Measurements from ENCODE around the gene BPTF.
"Not testable (repeated sequence)": the region's sequence is repeated elsewhere in the genome, so short reads cannot be mapped to it uniquely, and the experiment has no call there.

Gene BPTF

GRCh38 chr17:68004201-68004600 is 178.9 kb downstream of the BPTF start:
- DNase-seq (ENCODE audit: low read depth, low spot score): no peak

DNA sequence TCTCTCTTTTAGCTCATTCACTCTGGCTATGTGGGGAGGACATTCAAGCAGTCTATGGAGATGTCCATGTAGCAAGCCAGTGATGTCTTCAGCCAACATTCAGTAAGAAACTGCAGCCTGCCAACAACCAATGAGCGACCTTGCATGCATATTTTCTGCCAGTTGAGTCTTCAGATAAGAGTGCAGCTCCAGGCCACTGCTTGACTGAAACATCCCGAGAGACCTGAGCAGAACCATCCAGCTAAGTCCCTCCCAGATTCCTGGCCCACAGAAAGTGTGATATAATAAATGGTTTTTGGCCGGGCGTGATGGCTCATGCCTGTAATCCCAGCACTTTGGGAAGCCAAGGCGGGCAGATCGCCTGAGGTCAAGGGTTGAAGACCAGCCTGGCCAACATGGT is 181.5 kb downstream of the BPTF start:
- no peak for DNase-seq (ENCODE audit: low read depth, low spot score)

DNA sequence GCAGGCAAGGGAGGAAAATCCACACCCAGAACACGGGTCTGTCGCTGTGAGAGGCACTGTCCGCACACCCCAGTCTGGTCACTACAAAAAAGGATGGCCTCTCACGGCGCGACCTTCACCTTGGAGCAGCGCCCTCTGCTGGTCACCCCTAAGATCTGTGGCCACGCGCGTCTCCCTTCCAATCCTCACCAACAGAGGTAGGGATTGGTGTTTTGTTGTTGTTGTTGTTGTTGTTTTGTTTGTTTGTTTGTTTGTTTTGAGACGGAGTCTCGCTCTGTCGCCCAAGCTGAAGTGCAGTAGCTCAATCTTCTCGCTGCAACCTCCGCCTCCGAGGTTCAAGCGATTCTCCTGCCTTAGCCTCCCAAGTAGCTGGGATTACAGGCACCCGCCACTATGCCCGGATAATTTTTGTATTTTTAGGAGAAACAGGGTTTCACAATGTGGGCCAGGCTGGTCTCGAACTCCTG is 185.9 kb downstream of the BPTF start:
- DNase-seq (ENCODE audit: low read depth, low spot score): peak; percentile 82

DNA sequence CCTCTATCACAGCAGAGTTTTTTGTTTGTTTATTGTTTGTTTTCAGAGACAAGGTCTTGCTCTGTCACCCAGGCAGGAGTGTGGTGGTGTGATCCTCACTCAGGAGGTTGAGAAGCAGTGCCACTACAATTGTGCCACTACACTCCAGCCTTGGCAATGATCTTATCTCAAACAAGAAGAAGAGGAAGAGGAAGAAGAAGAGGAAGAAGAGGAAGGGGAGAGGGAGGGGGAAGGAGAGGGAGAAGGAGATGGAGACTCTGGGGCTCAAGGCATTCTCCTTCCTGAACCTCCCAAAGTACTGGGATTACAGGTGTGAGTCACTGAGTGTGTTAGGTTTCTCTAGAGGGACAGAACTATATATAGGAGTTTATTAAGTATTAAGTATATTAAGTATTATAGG is 188.1 kb downstream of the BPTF start:
- DNase-seq (ENCODE audit: low read depth, low spot score): no peak

- DNase-seq (ENCODE audit: low read depth, low spot score): no peak
Observed at GRCh38 chr17:68015081-68015723, 189.9 kb downstream of the BPTF start.

DNA sequence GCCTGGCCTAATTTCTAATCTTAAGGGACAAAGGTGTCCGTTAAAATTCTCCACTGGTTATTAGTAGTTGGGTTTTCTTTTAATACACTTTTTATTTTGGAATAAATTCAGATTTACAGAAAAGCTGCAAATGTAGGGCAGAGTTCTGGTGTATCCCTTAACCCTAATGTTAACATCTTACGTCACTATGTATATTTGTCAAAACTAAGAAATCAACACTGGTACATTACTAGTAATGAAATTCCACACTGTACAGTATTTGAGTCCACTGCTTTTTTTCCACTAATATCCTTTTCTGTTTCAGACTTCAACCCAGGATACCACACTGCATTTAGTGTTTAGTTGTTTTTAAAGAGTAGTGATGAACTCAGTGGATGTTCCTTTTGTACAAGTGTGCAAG is 191.5 kb downstream of the BPTF start:
- no peak for DNase-seq (ENCODE audit: low read depth, low spot score)

DNA sequence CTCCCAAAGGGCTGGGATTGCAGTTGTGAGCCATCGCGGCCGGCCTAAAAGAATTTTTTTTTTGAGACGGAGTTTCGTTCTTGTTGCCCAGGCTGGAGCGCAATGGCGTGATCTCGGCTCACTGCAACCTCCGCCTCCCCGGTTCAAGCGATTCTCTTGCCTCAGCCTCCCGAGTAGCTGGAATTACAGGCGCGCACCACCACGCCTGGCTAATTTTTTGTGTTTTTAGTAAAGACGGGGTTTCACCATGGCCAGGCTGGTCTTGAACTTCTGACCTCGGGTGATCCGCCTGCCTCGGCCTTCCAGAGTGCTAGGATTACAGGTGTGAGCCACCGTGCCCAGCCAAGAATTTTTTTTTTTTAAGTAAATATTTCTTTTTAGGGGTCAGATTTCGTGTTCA is 193.2 kb downstream of the BPTF start:
- DNase-seq (ENCODE audit: low read depth, low spot score): not testable (repeated sequence)

GRCh38 chr17:68019336-68019674 is 194.0 kb downstream of the BPTF start:
- DNase-seq (ENCODE audit: low read depth, low spot score): no peak

GRCh38 chr17:68019675-68020408 is 194.5 kb downstream of the BPTF start:
- DNase-seq (ENCODE audit: low read depth, low spot score): peak; percentile 99

DNA sequence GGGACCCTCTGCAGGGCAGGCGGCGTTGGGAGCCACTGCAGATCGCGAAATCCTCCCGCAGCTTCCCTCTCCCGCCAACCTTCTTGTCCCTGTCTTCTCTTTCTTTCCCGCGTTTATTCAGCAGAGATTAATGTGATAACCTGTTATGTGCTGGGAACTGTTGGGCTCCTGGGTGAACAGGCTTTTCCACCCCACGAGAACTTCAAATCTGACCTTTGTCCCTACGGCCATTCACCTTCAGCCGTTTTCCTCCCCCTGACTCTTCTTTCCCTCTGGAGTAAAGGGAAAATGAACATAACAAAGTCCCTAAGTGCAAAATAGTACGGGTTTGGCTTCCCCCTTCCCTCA is 195.1 kb downstream of the BPTF start:
- DNase-seq (ENCODE audit: low read depth, low spot score): no peak

- not testable (repeated sequence) for DNase-seq (ENCODE audit: low read depth, low spot score)
Observed at GRCh38 chr17:68020791-68021190, 195.5 kb downstream of the BPTF start.

- DNase-seq (ENCODE audit: low read depth, low spot score): no peak
Observed at GRCh38 chr17:68021963-68022362, 196.7 kb downstream of the BPTF start.

- not testable (repeated sequence) for DNase-seq (ENCODE audit: low read depth, low spot score)
Observed at GRCh38 chr17:68022547-68022946, 197.2 kb downstream of the BPTF start.

DNA sequence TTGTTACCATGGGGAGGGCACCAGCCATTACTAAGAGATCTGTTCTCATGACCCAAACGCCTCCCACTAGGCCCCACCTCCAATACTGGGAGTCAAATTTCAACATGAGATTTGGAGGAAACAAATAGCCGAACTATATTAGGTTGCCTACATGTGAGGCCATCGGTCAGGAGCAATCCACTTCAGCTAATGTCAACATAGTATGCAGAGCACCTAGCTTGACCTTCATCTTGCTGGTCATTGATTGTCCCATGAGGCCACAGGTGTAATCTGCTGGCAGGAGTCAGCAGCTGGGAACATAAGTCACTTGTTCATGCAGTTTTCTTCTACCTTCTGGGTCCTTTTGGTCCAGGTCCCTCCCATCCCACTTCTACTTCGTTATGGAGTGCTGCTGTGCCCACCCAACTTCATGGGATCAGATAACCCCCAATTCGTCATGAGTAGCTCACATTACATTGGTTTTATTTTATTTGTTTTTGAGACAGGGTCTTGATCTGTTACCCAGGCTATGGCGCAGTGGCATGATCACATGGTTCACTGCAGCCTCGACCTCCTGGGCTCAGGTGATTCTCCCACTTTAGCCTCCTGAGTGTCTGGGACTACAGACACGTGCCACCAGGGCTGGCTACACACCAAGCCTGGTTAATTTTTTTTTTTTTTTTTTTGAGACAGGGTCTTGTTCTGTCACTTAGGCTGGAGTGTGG is 204.4 kb downstream of the BPTF start:
- no peak for DNase-seq (ENCODE audit: low read depth, low spot score)

Measured in ELF-1 (cell line).